ENCODE results near the gene ADCY7. TPM values are rescaled to one million over a fixed set of nuclear protein-coding genes. Genes with fewer than 3 reads are reported as not detected.

The ADCY7 gene
- total and polyA plus RNA-seq, 2 donors from 2014 or later: 0.86 to 40.5 TPM

DNA sequence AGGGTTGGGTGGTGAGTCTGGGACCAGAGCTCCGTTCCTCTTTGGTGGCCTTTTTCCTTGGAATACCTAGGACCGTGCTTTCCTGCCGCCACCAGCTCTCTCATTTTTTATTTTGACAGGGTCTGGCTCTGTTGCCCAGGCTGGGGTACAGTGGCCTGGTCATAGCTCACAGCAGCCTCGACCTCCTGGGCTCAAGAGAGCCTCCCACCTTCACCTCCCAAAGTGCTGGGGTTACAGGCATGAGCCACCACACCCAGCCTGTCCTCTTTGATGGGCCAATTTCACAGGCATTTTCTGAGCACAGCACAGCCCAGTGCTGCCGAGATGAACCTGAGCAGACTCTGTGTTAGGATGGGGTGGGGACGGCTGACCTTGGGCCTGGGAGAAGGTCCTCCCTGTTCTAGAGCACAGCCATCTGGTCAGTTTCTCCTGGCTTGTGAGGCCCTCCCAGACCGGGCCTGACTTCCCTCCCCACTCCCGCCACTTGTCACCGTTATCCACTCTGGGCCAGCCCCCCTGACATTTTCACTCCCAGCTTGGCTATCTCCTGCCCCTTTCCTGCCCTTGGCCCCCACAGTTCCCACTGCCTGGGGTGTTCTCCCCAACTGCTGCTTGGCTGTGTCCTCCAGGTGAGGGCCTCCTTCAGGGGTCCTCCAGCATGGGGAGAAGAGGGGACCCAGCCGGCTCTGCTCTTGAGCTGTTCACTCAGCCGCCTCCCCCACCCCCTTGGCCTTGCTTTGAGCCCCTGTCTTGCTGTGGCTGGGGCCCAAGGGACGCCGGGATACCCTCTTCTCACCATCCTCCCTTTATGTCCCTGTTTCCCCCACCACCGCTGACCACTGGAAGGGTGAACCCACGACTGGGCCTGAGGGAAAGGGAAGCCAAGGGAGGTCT, 5.0 kb downstream of the ADCY7 start:
- Histone ChIP-seq H3K4me3 (ENCODE audit: low read length in 3 of 3) (no peak overlapping the region), H3K9me3 (ENCODE audit: control insufficient read depth in 2 of 3, insufficient read depth in 1 of 3, low read length in 3 of 3) (no peaks in the 10 kb centered on the region), H3K4me1 (ENCODE audit: control insufficient read depth in 2 of 3, insufficient read depth in 2 of 3, low read depth in 1 of 3, low read length in 3 of 3) (peaks cover 0 to 2% (median 0%) of the 10 kb centered on the region in 3 donors), H3K36me3 (ENCODE audit: control insufficient read depth in 2 of 3, insufficient read depth in 3 of 3, low read length in 3 of 3) (no peaks in the 10 kb centered on the region), H3K27ac (ENCODE audit: low read depth in 2 of 2, low read length in 2 of 2) (no peak overlapping the region), H3K9ac (ENCODE audit: low read length in 3 of 3) (no peak overlapping the region), H3K27me3 (ENCODE audit: control insufficient read depth, insufficient read depth, low read length) (no peaks in the 10 kb centered on the region)
- FAIRE-seq (no peak), DNase-seq (peak in 1 of 5 donors; percentile 51)
- TF ChIP-seq, protein P1, sequence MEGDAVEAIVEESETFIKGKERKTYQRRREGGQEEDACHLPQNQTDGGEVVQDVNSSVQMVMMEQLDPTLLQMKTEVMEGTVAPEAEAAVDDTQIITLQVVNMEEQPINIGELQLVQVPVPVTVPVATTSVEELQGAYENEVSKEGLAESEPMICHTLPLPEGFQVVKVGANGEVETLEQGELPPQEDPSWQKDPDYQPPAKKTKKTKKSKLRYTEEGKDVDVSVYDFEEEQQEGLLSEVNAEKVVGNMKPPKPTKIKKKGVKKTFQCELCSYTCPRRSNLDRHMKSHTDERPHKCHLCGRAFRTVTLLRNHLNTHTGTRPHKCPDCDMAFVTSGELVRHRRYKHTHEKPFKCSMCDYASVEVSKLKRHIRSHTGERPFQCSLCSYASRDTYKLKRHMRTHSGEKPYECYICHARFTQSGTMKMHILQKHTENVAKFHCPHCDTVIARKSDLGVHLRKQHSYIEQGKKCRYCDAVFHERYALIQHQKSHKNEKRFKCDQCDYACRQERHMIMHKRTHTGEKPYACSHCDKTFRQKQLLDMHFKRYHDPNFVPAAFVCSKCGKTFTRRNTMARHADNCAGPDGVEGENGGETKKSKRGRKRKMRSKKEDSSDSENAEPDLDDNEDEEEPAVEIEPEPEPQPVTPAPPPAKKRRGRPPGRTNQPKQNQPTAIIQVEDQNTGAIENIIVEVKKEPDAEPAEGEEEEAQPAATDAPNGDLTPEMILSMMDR (IDR thresholded peaks at IDR 0.05; ENCODE audit: borderline replicate concordance, extremely low read depth, insufficient read depth): no peak
- intact Hi-C loops (cut with DNase I): no loop called here

DNA sequence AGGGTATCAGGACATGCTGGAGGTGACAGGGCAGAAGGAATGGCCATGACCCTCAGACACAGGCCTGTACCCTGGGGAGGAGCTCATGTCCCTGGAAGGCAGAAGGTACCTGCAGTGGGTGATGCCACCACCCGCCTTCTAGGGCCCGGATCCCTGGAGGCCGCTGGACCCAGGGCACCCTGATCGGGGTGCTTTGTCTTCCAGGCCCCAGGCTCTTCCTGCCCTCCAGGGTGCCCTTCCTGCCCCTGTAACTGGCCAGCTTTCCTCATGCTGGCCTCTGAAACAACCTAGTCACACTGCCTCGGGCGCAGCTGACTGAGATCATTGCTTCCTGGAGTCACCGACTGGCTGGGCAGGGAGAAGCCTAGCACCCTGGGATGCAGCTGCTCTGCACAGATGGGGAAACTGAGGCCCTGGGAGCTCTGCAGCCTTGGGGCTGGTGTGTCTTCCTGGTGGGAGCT, 5.8 kb downstream of the ADCY7 start:
- Histone ChIP-seq H3K4me1 (ENCODE audit: control insufficient read depth in 2 of 3, insufficient read depth in 2 of 3, low read depth in 1 of 3, low read length in 3 of 3) (peaks cover 0 to 2% (median 0%) of the 10 kb centered on the region in 3 donors), H3K36me3 (ENCODE audit: control insufficient read depth in 2 of 3, insufficient read depth in 3 of 3, low read length in 3 of 3) (no peaks in the 10 kb centered on the region), H3K27ac (ENCODE audit: low read depth in 2 of 2, low read length in 2 of 2) (no peak overlapping the region), H3K4me3 (ENCODE audit: low read length in 3 of 3) (no peak overlapping the region), H3K9me3 (ENCODE audit: control insufficient read depth in 2 of 3, insufficient read depth in 1 of 3, low read length in 3 of 3) (no peaks in the 10 kb centered on the region), H3K9ac (ENCODE audit: low read length in 3 of 3) (no peak overlapping the region), H3K27me3 (ENCODE audit: control insufficient read depth, insufficient read depth, low read length) (no peaks in the 10 kb centered on the region)
- peak in 1 of 5 donors; percentile 57 for DNase-seq
- intact Hi-C loops (cut with DNase I): no loop called here
- FAIRE-seq: no peak
- TF ChIP-seq, protein P1 (IDR thresholded peaks at IDR 0.05; ENCODE audit: borderline replicate concordance, extremely low read depth, insufficient read depth): no peak

DNA sequence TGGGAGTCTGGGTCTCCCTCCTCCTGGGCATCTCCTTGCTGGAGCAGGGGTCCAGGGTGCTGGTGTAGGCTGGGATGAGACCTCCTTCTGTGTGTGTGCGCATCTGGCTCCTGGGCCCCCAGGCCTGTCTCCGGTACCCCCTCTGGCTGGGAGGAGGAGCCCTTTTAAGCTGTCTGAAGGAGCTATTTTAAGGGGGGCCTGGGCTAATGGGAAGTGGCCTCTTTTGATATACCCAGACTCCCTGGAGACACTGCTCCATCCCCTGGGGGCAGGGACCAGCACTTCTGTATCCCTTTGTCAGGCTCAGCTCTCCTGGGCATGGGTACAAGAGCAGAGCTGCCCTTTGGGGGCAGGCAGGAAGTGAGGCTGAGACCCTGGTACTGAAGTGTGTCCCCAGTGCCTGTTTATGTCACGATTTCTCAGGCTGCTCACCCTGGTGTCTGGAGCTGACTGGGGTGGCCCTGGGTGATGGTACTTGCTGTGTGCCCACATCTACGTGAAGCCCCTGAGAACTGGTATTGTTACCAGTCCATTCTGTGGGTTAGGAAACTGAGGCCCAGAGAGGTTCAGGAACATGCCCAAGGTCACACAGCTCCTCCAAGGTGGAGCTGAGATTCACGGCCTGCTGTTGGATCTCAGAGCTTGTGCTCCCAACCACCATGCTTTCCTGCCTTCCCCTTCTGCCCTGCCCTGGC, 6.5 kb downstream of the ADCY7 start:
- Histone ChIP-seq H3K4me1 (ENCODE audit: control insufficient read depth in 2 of 3, insufficient read depth in 2 of 3, low read depth in 1 of 3, low read length in 3 of 3) (peaks cover 0 to 2% (median 0%) of the 10 kb centered on the region in 3 donors), H3K9me3 (ENCODE audit: control insufficient read depth in 2 of 3, insufficient read depth in 1 of 3, low read length in 3 of 3) (no peaks in the 10 kb centered on the region), H3K27me3 (ENCODE audit: control insufficient read depth, insufficient read depth, low read length) (no peaks in the 10 kb centered on the region), H3K4me3 (ENCODE audit: low read length in 3 of 3) (no peak overlapping the region), H3K9ac (ENCODE audit: low read length in 3 of 3) (no peak overlapping the region), H3K27ac (ENCODE audit: low read depth in 2 of 2, low read length in 2 of 2) (no peak overlapping the region), H3K36me3 (ENCODE audit: control insufficient read depth in 2 of 3, insufficient read depth in 3 of 3, low read length in 3 of 3) (no peaks in the 10 kb centered on the region)
- DNase-seq (peak in 1 of 5 donors; percentile 53), FAIRE-seq (no peak)
- intact Hi-C loops (cut with DNase I): no loop called here
- TF ChIP-seq, protein P1 (IDR thresholded peaks at IDR 0.05; ENCODE audit: borderline replicate concordance, extremely low read depth, insufficient read depth): no peak

Measured in kidney (tissue), 14 donors.